ENCODE data around the gene ABCF2. TPM values are rescaled to one million over a fixed set of nuclear protein-coding genes. Genes with fewer than 3 reads are reported as not detected.

ABCF2 gene
- total and polyA plus RNA-seq, 2 donors (not counting 1 experiment from before 2014, with no cell fraction given), result 16.1 to 30.2 TPM

DNA sequence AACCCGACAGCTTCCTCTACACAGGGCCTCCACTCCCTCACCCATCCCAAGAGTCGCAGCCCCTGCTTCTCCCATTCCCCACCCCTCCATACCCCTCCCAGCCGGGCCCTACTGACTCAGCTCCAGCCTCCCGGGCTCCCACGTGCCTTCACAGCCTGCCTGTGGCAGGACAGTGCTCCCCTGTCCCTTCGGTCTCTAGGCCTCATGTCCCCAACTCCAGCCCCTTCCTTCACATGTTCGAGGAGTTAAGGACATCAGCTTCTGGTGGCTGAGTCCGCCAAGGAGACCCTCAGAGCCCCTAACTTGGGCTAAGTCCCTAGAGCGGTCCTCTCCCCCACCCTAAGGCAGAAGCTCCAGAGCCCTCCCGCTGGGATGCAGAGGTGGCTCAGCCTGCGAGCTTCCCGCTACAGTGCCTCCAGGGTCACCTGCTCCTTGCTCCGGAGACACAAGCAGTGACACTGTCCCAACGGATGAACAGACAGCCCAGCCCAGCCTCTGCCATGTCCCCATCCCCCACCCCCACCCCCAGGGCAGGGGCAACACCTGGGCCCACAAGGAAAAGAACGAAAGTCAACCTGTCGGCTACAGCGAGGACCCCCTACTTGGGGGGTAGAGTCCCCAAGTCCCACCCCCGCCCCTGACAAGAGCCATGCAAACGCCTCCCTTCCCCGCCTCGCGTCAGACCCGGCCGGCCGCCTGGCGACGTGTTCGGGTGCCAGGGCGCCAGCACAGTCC is 20.8 kb upstream of the ABCF2 start:
- peak overlapping the region; percentile 98 for H3K4me2 ChIP-seq (replicated peaks; ENCODE audit: low read depth, low read length, poor library complexity, severe bottlenecking)
- DNase-seq (peak; percentile 37), ATAC-seq (ENCODE audit: low read depth) (no peak)
- peaks cover 0 to 19% (median 0%) of the 10 kb centered on the region in 3 donors for H3K9me3 ChIP-seq (ENCODE audit: control extremely low read depth in 1 of 3, control insufficient read depth in 2 of 3, insufficient read depth in 1 of 3, low read length in 2 of 3)
- H3K36me3 ChIP-seq (replicated peaks in 1 of 2; ENCODE audit: control extremely low read depth in 1 of 2, control insufficient read depth in 1 of 2, extremely low read depth in 1 of 2, insufficient read depth in 2 of 2, low read length in 1 of 2), result no peaks in the 10 kb centered on the region
- H3K79me2 ChIP-seq (ENCODE audit: control insufficient read depth, insufficient read depth, low read length), result no peaks in the 10 kb centered on the region
- Mint-ChIP-seq H3K9me3 (ENCODE audit: insufficient read depth) (no peaks in the 10 kb centered on the region), H3K27ac (no peak overlapping the region), H3K4me1 (peaks cover 59% of the 10 kb centered on the region), H3K27me3 (peaks cover 32% of the 10 kb centered on the region), H3K4me3 (peak overlapping the region; percentile 86)
- ChIA-PET CTCF (interaction anchor here (0.6 to 1.1 kb wide), 3 partner anchors 83 to 385 kb away, joined by 3 read pairs; no protein-coding TSS in a partner anchor), POLR2A (interaction anchor here (0.7 to 0.8 kb wide), 3 partner anchors 9 to 220 kb away, joined by 3 to 6 read pairs (median 5); no protein-coding TSS in a partner anchor)
- H4K20me1 ChIP-seq (ENCODE audit: control insufficient read depth, insufficient read depth, low read length, poor library complexity, severe bottlenecking), result no peaks in the 10 kb centered on the region
- peaks cover 0 to 72% (median 27%) of the 10 kb centered on the region in 4 experiments for H3K27me3 ChIP-seq (replicated peaks in 1 of 4; ENCODE audit: control extremely low read depth in 1 of 4, control insufficient read depth in 3 of 4, insufficient read depth in 4 of 4, low read length in 3 of 4)
- H3K27ac ChIP-seq (ENCODE audit: low read length in 2 of 2), result no peak overlapping the region
- peak overlapping the region in 4 of 5 experiments; percentile 45 to 69 (median 54) for H3K4me3 ChIP-seq (ENCODE audit: control extremely low read depth in 1 of 5, extremely low read depth in 1 of 5, insufficient read depth in 1 of 5, low read depth in 2 of 5, low read length in 4 of 5)
- 12% methylated on average over 22 of the region's 29 CpGs for WGBS (ENCODE audit: insufficient coverage)
- TF ChIP-seq, protein P1, sequence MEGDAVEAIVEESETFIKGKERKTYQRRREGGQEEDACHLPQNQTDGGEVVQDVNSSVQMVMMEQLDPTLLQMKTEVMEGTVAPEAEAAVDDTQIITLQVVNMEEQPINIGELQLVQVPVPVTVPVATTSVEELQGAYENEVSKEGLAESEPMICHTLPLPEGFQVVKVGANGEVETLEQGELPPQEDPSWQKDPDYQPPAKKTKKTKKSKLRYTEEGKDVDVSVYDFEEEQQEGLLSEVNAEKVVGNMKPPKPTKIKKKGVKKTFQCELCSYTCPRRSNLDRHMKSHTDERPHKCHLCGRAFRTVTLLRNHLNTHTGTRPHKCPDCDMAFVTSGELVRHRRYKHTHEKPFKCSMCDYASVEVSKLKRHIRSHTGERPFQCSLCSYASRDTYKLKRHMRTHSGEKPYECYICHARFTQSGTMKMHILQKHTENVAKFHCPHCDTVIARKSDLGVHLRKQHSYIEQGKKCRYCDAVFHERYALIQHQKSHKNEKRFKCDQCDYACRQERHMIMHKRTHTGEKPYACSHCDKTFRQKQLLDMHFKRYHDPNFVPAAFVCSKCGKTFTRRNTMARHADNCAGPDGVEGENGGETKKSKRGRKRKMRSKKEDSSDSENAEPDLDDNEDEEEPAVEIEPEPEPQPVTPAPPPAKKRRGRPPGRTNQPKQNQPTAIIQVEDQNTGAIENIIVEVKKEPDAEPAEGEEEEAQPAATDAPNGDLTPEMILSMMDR (IDR thresholded peaks at IDR 0.05), result no peak
- TF ChIP-seq EZH2 (IDR thresholded peaks at IDR 0.05; ENCODE audit: borderline replicate concordance, insufficient read depth, low read depth, low read length, poor library complexity, severe bottlenecking), result no peak
- intact Hi-C loops (cut with micrococcal nuclease), result loop anchor here (2.0 to 5.0 kb wide), 3 partner anchors 55 to 385 kb away; partner anchors contain the start of gene NUB1
- H2AFZ ChIP-seq (ENCODE audit: insufficient read depth, low read depth, low read length, poor library complexity, severe bottlenecking), result peak overlapping the region; percentile 82
- H3K4me1 ChIP-seq (ENCODE audit: control insufficient read depth in 2 of 2, insufficient read depth in 2 of 2, low read length in 2 of 2), result peaks cover 51 to 59% of the 10 kb centered on the region in 2 donors
- H3K9ac ChIP-seq (ENCODE audit: low read length), result peak overlapping the region; percentile 61
